Sigmoid colon (tissue), 7 donors: Measurements from ENCODE around the gene DPYSL5. TPM values are rescaled to one million over a fixed set of nuclear protein-coding genes. Genes with fewer than 3 reads are reported as not detected.

Source experiments
- DNase-seq: peaks from one replicate; pipeline ENCODE4 v3.0.0-alpha.2; 2019
- H3K27ac ChIP-seq, 4 donors: fragments of 200-600 bp; sonication (generic); one replicate each; pipeline ENCODE4 v1.5.1; 2016 to 2019; ENCODE audit warnings: mild to moderate bottlenecking in 1 of 4
- H3K27me3 ChIP-seq, 3 donors: fragments of 200-600 bp; sonication (generic); one replicate each; pipeline ENCODE4 v1.5.1; 2019; ENCODE audit warnings: mild to moderate bottlenecking in 1 of 3
- H3K36me3 ChIP-seq, 4 donors: fragments of 200-600 bp; sonication (generic); one replicate each; pipeline ENCODE4 v1.5.1; 2016 to 2019
- H3K4me1 ChIP-seq, 4 donors: fragments of 200-600 bp; sonication (generic); one replicate each; pipeline ENCODE4 v1.5.1; 2017 to 2019
- H3K4me3 ChIP-seq, 4 donors: fragments of 200-600 bp; sonication (generic); one replicate each; pipeline ENCODE4 v1.5.1; 2017 to 2019; ENCODE audit warnings: mild to moderate bottlenecking in 2 of 4, moderate library complexity in 1 of 4
- H3K9me3 ChIP-seq, 4 donors: fragments of 200-600 bp in 3 of 4; sonication (generic) in 3 of 4; one replicate each; pipeline versions ENCODE4 v1.5.1 to v1.6.1; 2013 to 2019
- EP300 ChIP-seq, 4 donors: sonication (generic); formaldehyde crosslinking; IDR thresholded peaks; one replicate each; pipeline ENCODE4 v1.6.1; 2017; ENCODE audit warnings: antibody characterized with exemption in 4 of 4
- POLR2A ChIP-seq, 2 donors: fragments of 450-650 bp; IDR thresholded peaks; one replicate each; pipeline ENCODE4 v1.6.1; 2016; ENCODE audit warnings: antibody characterized with exemption in 2 of 2, mild to moderate bottlenecking in 2 of 2, moderate library complexity in 2 of 2
- POLR2AphosphoS5 ChIP-seq, 4 donors: sonication (generic); formaldehyde crosslinking; IDR thresholded peaks; one replicate each; pipeline ENCODE4 v1.6.1; 2017; ENCODE audit warnings: antibody characterized with exemption in 4 of 4
- WGBS, 2 donors: extraction: QIAGEN DNeasy Blood & Tissue Kit; methylation state at CpG; one replicate each; pipeline ENCODE4 v1.1.7; 2013; 5-methylcytosine and 5-hydroxymethylcytosine counted together
- intact Hi-C: fragments of 100-400 bp; cut with DNase I; formaldehyde crosslinking; loops from one replicate; pipeline ENCODE4 v1.15.1; 2023
- polyA plus RNA-seq, 3 donors: library from polyadenylated mRNA; stranded (reverse); fragments of 200-250 nt; gene quantifications; one replicate each; pipeline ENCODE4 v1.2.3, GENCODE V29; 2013
- total RNA-seq, 4 donors: library from RNA; depleted of rRNA; stranded (reverse); fragments of >200 nt; gene quantifications; one replicate each; pipeline ENCODE4 v1.1.0, GENCODE V29; 2016
- TF ChIP-seq, protein P1 (sequence below), 4 experiments: fragments of 450-650 bp in 3 of 4; fragments of 200-600 bp in 1 of 4; IDR thresholded peaks; one replicate each; pipeline ENCODE4 v1.5.1; 2016 to 2019; ENCODE audit warnings: antibody characterized with exemption in 4 of 4, mild to moderate bottlenecking in 3 of 4, moderate library complexity in 2 of 4
- donor health status: healthy with polysubstance abuse.
- donor health status: Bipolar disorder and iron deficiency.
- donor health status: healthy.

Gene DPYSL5
- total and polyA plus RNA-seq, 7 donors = 0.16 to 1.9 (median 0.74) TPM; not detected in 2

DNA sequence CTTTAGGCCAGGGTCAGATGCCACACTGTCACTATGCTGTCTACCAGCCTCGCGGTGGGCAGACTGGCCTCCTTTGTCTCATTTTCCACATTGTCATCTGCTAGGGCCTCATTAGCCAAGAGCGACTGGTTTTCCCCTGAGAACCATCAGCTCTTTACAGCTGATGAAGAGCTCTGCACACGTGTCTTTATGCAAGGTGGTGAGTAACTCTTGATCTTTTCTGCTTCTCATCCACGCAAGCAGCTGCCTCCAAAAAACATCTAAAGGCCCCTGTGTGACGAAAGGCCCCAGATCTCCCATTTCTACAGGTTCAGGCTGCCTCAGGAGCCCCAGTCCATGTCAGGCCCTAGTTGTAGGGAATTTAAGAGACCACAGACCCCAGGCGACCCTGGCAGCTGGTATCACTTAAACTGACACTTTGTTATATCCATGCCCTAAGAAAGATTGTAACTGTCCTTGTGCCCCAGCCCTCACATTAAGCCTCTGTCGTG is 52.9 kb downstream of the DPYSL5 start:
- no peaks in the 10 kb centered on the region for H3K36me3 ChIP-seq
- intact Hi-C loops = no loop called here
- no peaks in the 10 kb centered on the region for H3K9me3 ChIP-seq
- 87% methylated on average over 8 of the region's 8 CpGs for WGBS, 2 donors
- no peaks in the 10 kb centered on the region for H3K27me3 ChIP-seq
- no peaks in the 10 kb centered on the region for H3K4me1 ChIP-seq
- no peak overlapping the region for H3K27ac ChIP-seq
- H3K4me3 ChIP-seq = no peak overlapping the region
- no peak for TF ChIP-seq EP300 (IDR thresholded peaks at IDR 0.05)
- no peak for TF ChIP-seq POLR2A (IDR thresholded peaks at IDR 0.05)
- TF ChIP-seq, protein P1, sequence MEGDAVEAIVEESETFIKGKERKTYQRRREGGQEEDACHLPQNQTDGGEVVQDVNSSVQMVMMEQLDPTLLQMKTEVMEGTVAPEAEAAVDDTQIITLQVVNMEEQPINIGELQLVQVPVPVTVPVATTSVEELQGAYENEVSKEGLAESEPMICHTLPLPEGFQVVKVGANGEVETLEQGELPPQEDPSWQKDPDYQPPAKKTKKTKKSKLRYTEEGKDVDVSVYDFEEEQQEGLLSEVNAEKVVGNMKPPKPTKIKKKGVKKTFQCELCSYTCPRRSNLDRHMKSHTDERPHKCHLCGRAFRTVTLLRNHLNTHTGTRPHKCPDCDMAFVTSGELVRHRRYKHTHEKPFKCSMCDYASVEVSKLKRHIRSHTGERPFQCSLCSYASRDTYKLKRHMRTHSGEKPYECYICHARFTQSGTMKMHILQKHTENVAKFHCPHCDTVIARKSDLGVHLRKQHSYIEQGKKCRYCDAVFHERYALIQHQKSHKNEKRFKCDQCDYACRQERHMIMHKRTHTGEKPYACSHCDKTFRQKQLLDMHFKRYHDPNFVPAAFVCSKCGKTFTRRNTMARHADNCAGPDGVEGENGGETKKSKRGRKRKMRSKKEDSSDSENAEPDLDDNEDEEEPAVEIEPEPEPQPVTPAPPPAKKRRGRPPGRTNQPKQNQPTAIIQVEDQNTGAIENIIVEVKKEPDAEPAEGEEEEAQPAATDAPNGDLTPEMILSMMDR (IDR thresholded peaks at IDR 0.05) = no peak
- no peak for TF ChIP-seq POLR2AphosphoS5 (IDR thresholded peaks at IDR 0.05)
- no peak for DNase-seq

DNA sequence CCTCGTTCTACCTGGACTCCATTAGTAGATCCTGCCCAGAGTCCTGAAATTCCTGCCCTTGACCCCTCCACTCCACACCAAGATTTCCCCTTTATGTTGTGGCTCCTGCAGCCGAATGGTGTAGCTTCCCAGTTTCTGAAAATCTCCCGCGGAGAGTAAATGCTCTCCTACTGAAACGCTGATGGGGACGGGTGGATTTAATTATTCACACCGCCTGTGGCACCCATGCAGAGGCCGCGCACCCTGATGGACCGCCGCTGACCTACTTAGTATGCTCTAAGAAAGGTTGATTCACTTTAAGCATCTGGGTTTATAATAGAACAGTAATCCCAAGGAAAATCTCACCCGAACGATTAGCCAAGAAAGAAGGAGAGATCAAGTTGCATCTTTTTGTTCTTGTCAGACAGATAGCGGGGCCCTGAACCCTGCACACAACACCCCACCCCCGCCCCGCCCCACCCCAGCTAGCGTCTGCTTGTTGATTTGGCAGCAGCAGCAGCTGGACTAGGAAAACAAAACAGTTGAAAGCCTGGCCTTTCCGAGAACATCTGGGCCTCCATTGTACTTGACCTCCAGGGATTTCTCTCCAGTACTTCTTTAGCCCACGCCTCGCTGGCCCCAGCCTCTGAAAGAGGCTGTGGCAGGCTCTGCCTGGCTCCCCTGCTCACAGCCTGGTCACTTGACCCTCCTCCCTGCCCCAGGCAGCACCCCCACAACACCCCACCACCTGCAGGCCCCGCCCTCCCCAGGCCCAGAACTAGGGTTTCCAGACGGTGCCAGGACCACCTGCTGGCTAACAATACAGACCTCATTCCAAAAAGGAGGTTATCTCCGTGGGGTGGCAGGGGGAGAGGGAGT is 53.6 kb downstream of the DPYSL5 start:
- Histone ChIP-seq H3K36me3 (no peaks in the 10 kb centered on the region), H3K27me3 (no peaks in the 10 kb centered on the region), H3K4me1 (no peaks in the 10 kb centered on the region), H3K4me3 (no peak overlapping the region), H3K9me3 (no peaks in the 10 kb centered on the region), H3K27ac (no peak overlapping the region)
- intact Hi-C loops = no loop called here
- DNase-seq = no peak
- WGBS, 2 donors = 65 to 70% methylated on average over 23 of the region's 23 CpGs
- TF ChIP-seq EP300 (IDR thresholded peaks at IDR 0.05) (no peak), POLR2AphosphoS5 (IDR thresholded peaks at IDR 0.05) (no peak), POLR2A (IDR thresholded peaks at IDR 0.05) (no peak)
- TF ChIP-seq, protein P1 (IDR thresholded peaks at IDR 0.05) = no peak

DNA sequence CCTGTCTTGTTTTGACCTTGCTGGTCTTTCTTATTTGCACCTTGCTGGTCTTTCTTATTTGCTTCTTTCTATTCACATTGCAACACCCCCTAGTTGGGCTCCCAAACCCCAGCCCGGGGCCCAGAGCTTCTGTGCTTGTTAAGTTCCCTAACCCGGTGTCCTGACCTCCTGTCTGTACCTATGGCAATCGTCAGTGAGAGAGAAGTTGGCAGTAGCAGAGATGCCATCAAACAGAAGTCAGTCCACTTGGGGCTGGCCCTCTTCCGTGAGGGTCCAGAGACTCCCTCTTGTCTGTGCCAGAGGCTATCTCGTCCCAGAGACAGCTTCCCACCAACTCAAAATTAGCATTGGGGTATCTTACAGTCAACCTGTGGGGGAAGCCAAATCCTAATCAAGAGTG is 55.7 kb downstream of the DPYSL5 start:
- TF ChIP-seq EP300 (IDR thresholded peaks at IDR 0.05) (no peak), POLR2A (IDR thresholded peaks at IDR 0.05) (no peak), POLR2AphosphoS5 (IDR thresholded peaks at IDR 0.05) (no peak)
- TF ChIP-seq, protein P1 (IDR thresholded peaks at IDR 0.05) = no peak
- Histone ChIP-seq H3K9me3 (no peaks in the 10 kb centered on the region), H3K36me3 (no peaks in the 10 kb centered on the region), H3K27ac (no peak overlapping the region), H3K4me1 (no peaks in the 10 kb centered on the region), H3K4me3 (no peak overlapping the region), H3K27me3 (no peaks in the 10 kb centered on the region)
- DNase-seq = no peak
- WGBS, 2 donors = 87 to 93% methylated on average over 5 of the region's 5 CpGs
- intact Hi-C loops = no loop called here

DNA sequence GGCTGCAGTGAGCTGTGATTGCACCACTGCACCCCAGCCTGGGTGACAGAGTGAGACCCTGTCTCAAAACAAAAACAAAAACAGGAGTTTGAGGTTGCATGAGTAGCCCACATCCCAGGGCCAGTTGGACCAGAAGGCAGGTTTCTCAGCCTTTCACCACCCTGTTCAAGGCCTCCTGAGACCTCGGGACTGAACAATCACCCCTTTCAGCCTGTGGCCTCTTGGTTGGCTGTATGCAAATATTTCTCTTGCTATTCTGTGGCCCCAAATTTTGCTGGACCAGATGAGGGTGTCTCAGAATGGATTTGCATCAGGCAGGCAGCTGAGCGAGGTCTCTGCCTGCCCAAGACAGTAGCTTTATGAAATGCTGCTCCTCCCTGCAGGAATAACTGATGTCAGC is 56.9 kb downstream of the DPYSL5 start:
- no peak overlapping the region for H3K4me3 ChIP-seq
- intact Hi-C loops = no loop called here
- H3K4me1 ChIP-seq = no peaks in the 10 kb centered on the region
- peaks cover 0 to under 1% (median 0%) of the 10 kb centered on the region in 3 donors for H3K27me3 ChIP-seq
- 83 to 85% methylated on average over 2 of the region's 2 CpGs for whole genome bisulfite sequencing, 2 donors
- no peaks in the 10 kb centered on the region for H3K9me3 ChIP-seq
- TF ChIP-seq EP300 (IDR thresholded peaks at IDR 0.05) = no peak
- no peak for TF ChIP-seq POLR2AphosphoS5 (IDR thresholded peaks at IDR 0.05)
- TF ChIP-seq, protein P1 (IDR thresholded peaks at IDR 0.05) = no peak
- TF ChIP-seq POLR2A (IDR thresholded peaks at IDR 0.05) = no peak
- H3K27ac ChIP-seq = no peak overlapping the region
- H3K36me3 ChIP-seq = no peaks in the 10 kb centered on the region
- DNase-seq = no peak
